RPMI8226 (cell line): ENCODE data around the gene APBA2.

Experiments used
- DNase-seq: peaks from one replicate; pipeline ENCODE4 v3.0.0-alpha.2; 2015

Gene APBA2

GRCh38 chr15:29045717-29046116 lies 159.9 kb downstream of the APBA2 start:
- DNase-seq = no peak

- no peak for DNase-seq
Observed at GRCh38 chr15:29046281-29046810, 160.6 kb downstream of the APBA2 start.

GRCh38 chr15:29046977-29047376 lies 161.2 kb downstream of the APBA2 start:
- DNase-seq = no peak

GRCh38 chr15:29048011-29048410 lies 162.2 kb downstream of the APBA2 start:
- no peak for DNase-seq

GRCh38 chr15:29050870-29051269 lies 165.1 kb downstream of the APBA2 start:
- DNase-seq = no peak

GRCh38 chr15:29051422-29051821 lies 165.6 kb downstream of the APBA2 start:
- no peak for DNase-seq

- no peak for DNase-seq
Observed at GRCh38 chr15:29053006-29053405, 167.2 kb downstream of the APBA2 start.

- DNase-seq = no peak
Observed at GRCh38 chr15:29053661-29054131, 167.9 kb downstream of the APBA2 start.

GRCh38 chr15:29054171-29055045 lies 168.6 kb downstream of the APBA2 start:
- no peak for DNase-seq

- no peak for DNase-seq
Observed at GRCh38 chr15:29055876-29056275, 170.1 kb downstream of the APBA2 start.

- DNase-seq = no peak
Observed at GRCh38 chr15:29056839-29057450, 171.2 kb downstream of the APBA2 start.

- DNase-seq = no peak
Observed at GRCh38 chr15:29057856-29058255, 172.1 kb downstream of the APBA2 start.

- no peak for DNase-seq
Observed at GRCh38 chr15:29058903-29059539, 173.2 kb downstream of the APBA2 start.

GRCh38 chr15:29059871-29060640 lies 174.3 kb downstream of the APBA2 start:
- no peak for DNase-seq

GRCh38 chr15:29061746-29062145 lies 176.0 kb downstream of the APBA2 start:
- DNase-seq = no peak

GRCh38 chr15:29062179-29062591 lies 176.4 kb downstream of the APBA2 start:
- DNase-seq = no peak

- DNase-seq = no peak
Observed at GRCh38 chr15:29062626-29063025, 176.9 kb downstream of the APBA2 start.

- no peak for DNase-seq
Observed at GRCh38 chr15:29063646-29064045, 177.9 kb downstream of the APBA2 start.

GRCh38 chr15:29064290-29064689 lies 178.5 kb downstream of the APBA2 start:
- DNase-seq = no peak

- no peak for DNase-seq
Observed at GRCh38 chr15:29064731-29065130, 179.0 kb downstream of the APBA2 start.

GRCh38 chr15:29065571-29065970 lies 179.8 kb downstream of the APBA2 start:
- DNase-seq = no peak

GRCh38 chr15:29066310-29066709 lies 180.5 kb downstream of the APBA2 start:
- no peak for DNase-seq

GRCh38 chr15:29066838-29067237 lies 181.1 kb downstream of the APBA2 start:
- DNase-seq = no peak
